HepG2 (cell line): Measurements from ENCODE around the gene OSBPL10. TPM values are rescaled to one million over a fixed set of nuclear protein-coding genes. Genes with fewer than 3 reads are reported as not detected.

Experiments used
- ATAC-seq: fragments of 200-7000 bp; cut with Tn5 transposase; 3 replicates; pipeline ENCODE4 v1.9.1; 2020; ENCODE audit warnings: mild to moderate bottlenecking, moderate library complexity
- BruUV-seq: library from RNA; stranded (reverse); fragments of 400-500 nt; replicated peaks from 2 replicates; lab custom pipeline; 2021; lab: Mats Ljungman, UMichigan
- CTCF ChIA-PET: fragments of 300-600 bp; formaldehyde crosslinking; extraction: SDS; loops from one replicate; lab custom pipeline; 2021; ENCODE audit warnings: low total read pairs, inconsistent platforms, low intra/inter-chr PET ratio; lab: Yijun Ruan, JAX
- POLR2A ChIA-PET: fragments of 350-600 bp; sonication (Branson Sonifier 250); formaldehyde crosslinking; loops from one replicate; lab custom pipeline; 2020; ENCODE audit warnings: antibody characterized with exemption, inconsistent platforms; lab: Yijun Ruan, JAX
- DNase-seq: peaks from one replicate; pipeline ENCODE4 v3.0.0-alpha.2; 2015; ENCODE audit warnings: low spot score
- FAIRE-seq: peaks from 3 replicates; lab custom pipeline; 2011; peaks lifted over from hg19 to GRCh38; lab: Jason Lieb, UNC
- H2AFZ ChIP-seq: one replicate; pipeline ENCODE4 v1.6.1; 2011; ENCODE audit warnings: low read length, inconsistent platforms
- H3K27ac ChIP-seq: fragments of 300-600 bp; 3 replicates; pipeline ENCODE4 v1.8.0; 2011; ENCODE audit warnings: mixed run types, mild to moderate bottlenecking, mixed read lengths, low read length, inconsistent platforms; ENCODE audit not compliant: insufficient read depth; ENCODE audit errors: extremely low read length
- H3K27me3 ChIP-seq, 2 experiments: fragments of 200-600 bp in 1 of 2; 2 replicates in 1 of 2; 3 replicates in 1 of 2; pipeline versions ENCODE4 v1.6.0 to v1.8.0; 2011; ENCODE audit warnings: low read length in 2 of 2, mild to moderate bottlenecking in 2 of 2, moderate library complexity in 2 of 2, inconsistent platforms in 1 of 2; ENCODE audit not compliant: insufficient read depth in 2 of 2, control insufficient read depth in 1 of 2
- H3K36me3 ChIP-seq, 2 experiments: fragments of 200-600 bp in 1 of 2; replicated peaks in 1 of 2; 2 replicates in 1 of 2; 3 replicates in 1 of 2; pipeline versions ENCODE4 v1.5.1 to v1.8.0; 2011; ENCODE audit warnings: low read length in 2 of 2, inconsistent platforms in 1 of 2; ENCODE audit not compliant: insufficient read depth in 2 of 2, control insufficient read depth in 1 of 2
- H3K4me1 ChIP-seq: 2 replicates; pipeline ENCODE4 v1.5.1; 2012; ENCODE audit warnings: low read length, inconsistent platforms; ENCODE audit not compliant: insufficient read depth
- H3K4me2 ChIP-seq: 2 replicates; pipeline ENCODE4 v1.6.0; 2011; ENCODE audit warnings: low read depth, low read length, inconsistent platforms
- H3K4me3 ChIP-seq, 3 experiments: fragments of 200-600 bp in 1 of 3; sonication (generic), shearing (Covaris generic) in 1 of 3; replicated peaks in 1 of 3; 2 replicates each; pipeline ENCODE4 v1.5.1; 2011 to 2016; ENCODE audit warnings: low read length in 3 of 3, inconsistent platforms in 2 of 3, low read depth in 2 of 3, mild to moderate bottlenecking in 2 of 3, control low read depth in 1 of 3, mixed read lengths in 1 of 3; ENCODE audit not compliant: insufficient read depth in 1 of 3
- H3K79me2 ChIP-seq: one replicate; pipeline ENCODE4 v1.6.1; 2011; ENCODE audit warnings: low read length, inconsistent platforms; ENCODE audit not compliant: insufficient read depth
- H3K9ac ChIP-seq: 2 replicates; pipeline ENCODE4 v1.6.0; 2011; ENCODE audit warnings: mild to moderate bottlenecking, low read depth, low read length, inconsistent platforms; ENCODE audit not compliant: insufficient read depth
- H3K9me3 ChIP-seq: 2 replicates; pipeline ENCODE4 v1.5.1; 2012; ENCODE audit warnings: mild to moderate bottlenecking, low read length
- H4K20me1 ChIP-seq: 2 replicates; pipeline ENCODE4 v1.6.0; 2011; ENCODE audit warnings: inconsistent platforms, mild to moderate bottlenecking, low read length, moderate library complexity; ENCODE audit not compliant: insufficient read depth
- EZH2 ChIP-seq: conservative IDR thresholded peaks from 2 replicates; pipeline ENCODE4 v1.6.1; 2012; ENCODE audit warnings: mild to moderate bottlenecking, low read depth, low read length, moderate library complexity
- FOXC1 ChIP-seq: sonication (generic); formaldehyde crosslinking; IDR thresholded peaks from 2 replicates; pipeline ENCODE4 v1.8.0; 2022; ENCODE audit warnings: mild to moderate bottlenecking, missing genetic modification reagents, borderline replicate concordance
- HNRNPLL ChIP-seq: fragments of 200-400 bp; formaldehyde crosslinking; IDR thresholded peaks from 2 replicates; pipeline ENCODE4 v1.6.1; 2017; ENCODE audit warnings: mild to moderate bottlenecking, low read depth, low read length; ENCODE audit not compliant: poor library complexity, severe bottlenecking
- HNRNPUL1 ChIP-seq: fragments of 200-400 bp; formaldehyde crosslinking; IDR thresholded peaks from 2 replicates; pipeline ENCODE4 v1.6.1; 2017; ENCODE audit warnings: low read depth, mild to moderate bottlenecking, low read length, moderate library complexity
- MNT ChIP-seq: fragments of 450-650 bp; IDR thresholded peaks from 2 replicates; pipeline ENCODE4 v1.6.1; 2016
- TCF12 ChIP-seq, 2 experiments: fragments of 450-650 bp in 1 of 2; sonication (generic) in 1 of 2; formaldehyde crosslinking in 1 of 2; IDR thresholded peaks; 2 replicates each; pipeline versions ENCODE4 v1.6.1 to v1.8.0; 2017 to 2022; ENCODE audit warnings: antibody characterized with exemption in 1 of 2, mild to moderate bottlenecking in 1 of 2, missing genetic modification reagents in 1 of 2, moderate library complexity in 1 of 2
- TRAFD1 ChIP-seq: sonication (generic); formaldehyde crosslinking; IDR thresholded peaks from 2 replicates; pipeline ENCODE4 v1.5.1; 2020; ENCODE audit warnings: missing genetic modification reagents, mild to moderate bottlenecking, borderline replicate concordance
- ZMAT5 ChIP-seq: sonication (generic); formaldehyde crosslinking; IDR thresholded peaks from 2 replicates; pipeline ENCODE4 v1.5.0; 2020; ENCODE audit warnings: mild to moderate bottlenecking, low read depth, missing genetic modification reagents, borderline replicate concordance
- ZNF230 ChIP-seq: sonication (generic); formaldehyde crosslinking; IDR thresholded peaks from 2 replicates; pipeline ENCODE4 v1.4.0; 2020; ENCODE audit warnings: mild to moderate bottlenecking, missing genetic modification reagents
- ZNF34 ChIP-seq: sonication (generic); formaldehyde crosslinking; IDR thresholded peaks from 2 replicates; pipeline ENCODE4 v1.4.0; 2020; ENCODE audit warnings: mild to moderate bottlenecking, missing genetic modification reagents, borderline replicate concordance
- ZNF414 ChIP-seq: sonication (generic); formaldehyde crosslinking; IDR thresholded peaks from 2 replicates; pipeline ENCODE4 v1.5.0; 2020; ENCODE audit warnings: missing genetic modification reagents
- ZNF484 ChIP-seq: sonication (generic); formaldehyde crosslinking; IDR thresholded peaks from 2 replicates; pipeline ENCODE4 v1.5.1; 2020; ENCODE audit warnings: mild to moderate bottlenecking, low read depth, missing genetic modification reagents, borderline replicate concordance
- ZNF772 ChIP-seq: sonication (generic); formaldehyde crosslinking; IDR thresholded peaks from 2 replicates; pipeline ENCODE4 v1.5.0; 2020; ENCODE audit warnings: mild to moderate bottlenecking, missing genetic modification reagents
- ZNF891 ChIP-seq: sonication (generic); formaldehyde crosslinking; IDR thresholded peaks from 2 replicates; pipeline ENCODE4 v1.5.0; 2020; ENCODE audit warnings: mild to moderate bottlenecking, missing genetic modification reagents
- WGBS: methylation state at CpG from one replicate; pipeline ENCODE4 v1.1.6; 2017; ENCODE audit warnings: low lambda C conversion rate; 5-methylcytosine and 5-hydroxymethylcytosine counted together
- in situ Hi-C: cut with HindIII; loops from 2 replicates; pipeline ENCODE4 v1.10.0; 2017; ENCODE audit warnings: low pct_unique_long_range_greater_than_20kb; ENCODE audit not compliant: extremely low pct_ligation_motif_present
- intact Hi-C: fragments of 100-400 bp; cut with micrococcal nuclease; formaldehyde crosslinking; loops from one replicate; pipeline ENCODE4 v1.10.0; 2022; ENCODE audit not compliant: unreplicated experiment
- polyA plus RNA-seq, 8 experiments: library from polyadenylated mRNA; depleted of rRNA in 3 of 8; stranded (reverse) in 7 of 8; unstranded in 1 of 8; fragments of >200 nt; fragmentation: Illumina TruSeq in 4 of 8; extraction: Trizol in 4 of 8; gene quantifications; 2 replicates each; pipeline versions ENCODE4 v1.2.1 to v1.2.3, GENCODE V29; 2011 to 2016; ENCODE audit warnings: low read depth in 4 of 8, missing spikeins in 1 of 8, mixed read lengths in 1 of 8; ENCODE audit not compliant: insufficient read depth in 1 of 8
- total RNA-seq, 5 experiments: library from RNA; depleted of rRNA; stranded (reverse); fragments of >200 nt; fragmentation: Illumina TruSeq; extraction: Trizol; gene quantifications; 2 replicates each; pipeline ENCODE4 v1.2.3, GENCODE V29; 2016; ENCODE audit warnings: low read depth in 1 of 5
- TF ChIP-seq, protein P1 (sequence below): sonication (generic); formaldehyde crosslinking; IDR thresholded peaks from 2 replicates; pipeline ENCODE4 v1.8.0; 2022; ENCODE audit warnings: mild to moderate bottlenecking, missing genetic modification reagents, moderate library complexity

Gene OSBPL10
- total and polyA plus RNA-seq, 2 of the 13 experiments (the other 11 are each of a cell fraction or from before 2014, with no cell fraction given): 10.3 to 28.6 TPM

GRCh38 chr3:31980530-31981205, 394 bp downstream of the OSBPL10 start:
- Histone ChIP-seq H3K4me1 (peaks cover 54% of the 10 kb centered on the region), H3K4me3 (peak overlapping the region; percentile 84 to 92 (median 88)), H3K27me3 (no peaks in the 10 kb centered on the region; a peak in 1 of 5 replicates), H2AFZ (peak overlapping the region; percentile 9), H3K9ac (peak overlapping the region; percentile 77), H3K36me3 (0 out of 5 replicates have a peak, but pooled peaks cover 0 to 2% of the 10 kb centered on the region in 2 experiments), H3K9me3 (no peaks in the 10 kb centered on the region), H4K20me1 (no peaks in the 10 kb centered on the region), H3K79me2 (peaks cover 41% of the 10 kb centered on the region), H3K27ac (peak overlapping the region; percentile 53), H3K4me2 (peak overlapping the region; percentile 83)
- in situ Hi-C loops (no loop called here), intact Hi-C loops (loop anchor here (5.0 kb wide), 1 partner anchor 133 kb away; no protein-coding TSS in a partner anchor)
- BruUV-seq: no TSS peak
- ATAC-seq (peak; percentile 90), FAIRE-seq (no peak), DNase-seq (peak; percentile 54)
- WGBS: 0% methylated on average over 6 of the region's 66 CpGs
- CTCF ChIA-PET: no interaction called here
- POLR2A ChIA-PET: interaction anchor here (1.0 to 1.5 kb wide), 3 partner anchors 12 to 19 kb away, joined by 3 to 6 read pairs (median 3); no protein-coding TSS in a partner anchor
- TF ChIP-seq ZNF34 (peak; percentile 94), TRAFD1 (CRISPR knock-in tag) (0 out of 2 replicates have a peak, but pooled peaks have one; percentile 48), ZNF891 (CRISPR knock-in tag) (peak; percentile 68; the same call in 1 of the 2 replicates), EZH2 (no peak), HNRNPUL1 (peak; percentile 24; the same call in 1 of the 2 replicates), TCF12 (IDR thresholded peaks at IDR 0.05) (no peak), TCF12 (CRISPR knock-in tag; IDR thresholded peaks at IDR 0.05) (no peak), ZNF230 (0 out of 2 replicates have a peak, but pooled peaks have one; percentile 47), FOXC1 (CRISPR knock-in tag) (peak; percentile 39; the same call in 1 of the 2 replicates), ZNF772 (peak; percentile 67), ZMAT5 (CRISPR knock-in tag) (no peak), MNT (no peak), ZNF414 (CRISPR knock-in tag) (peak; percentile 82; the same call in 1 of the 2 replicates), HNRNPLL (peak; percentile 65), ZNF484 (no peak)
- TF ChIP-seq, protein P1, sequence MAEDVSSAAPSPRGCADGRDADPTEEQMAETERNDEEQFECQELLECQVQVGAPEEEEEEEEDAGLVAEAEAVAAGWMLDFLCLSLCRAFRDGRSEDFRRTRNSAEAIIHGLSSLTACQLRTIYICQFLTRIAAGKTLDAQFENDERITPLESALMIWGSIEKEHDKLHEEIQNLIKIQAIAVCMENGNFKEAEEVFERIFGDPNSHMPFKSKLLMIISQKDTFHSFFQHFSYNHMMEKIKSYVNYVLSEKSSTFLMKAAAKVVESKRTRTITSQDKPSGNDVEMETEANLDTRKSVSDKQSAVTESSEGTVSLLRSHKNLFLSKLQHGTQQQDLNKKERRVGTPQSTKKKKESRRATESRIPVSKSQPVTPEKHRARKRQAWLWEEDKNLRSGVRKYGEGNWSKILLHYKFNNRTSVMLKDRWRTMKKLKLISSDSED (CRISPR knock-in tag): no peak
